ENCODE results near the gene GINS3.
"Not testable (repeated sequence)": the region's sequence is repeated elsewhere in the genome, so short reads cannot be mapped to it uniquely, and the experiment has no call there.

Gene GINS3

GRCh38 chr16:58389724-58390123 lies 2.5 kb upstream of the GINS3 start:
- DNase-seq (ENCODE audit: low read depth), result no peak

- no peak for DNase-seq (ENCODE audit: low read depth)
Measured at GRCh38 chr16:58393138-58393504, 850 bp downstream of the GINS3 start.

GRCh38 chr16:58396897-58397296 lies 4.6 kb downstream of the GINS3 start:
- not testable (repeated sequence) for DNase-seq (ENCODE audit: low read depth)

- no peak for DNase-seq (ENCODE audit: low read depth)
Measured at GRCh38 chr16:58399718-58400633, 7.7 kb downstream of the GINS3 start.

- not testable (repeated sequence) for DNase-seq (ENCODE audit: low read depth)
Measured at GRCh38 chr16:58401305-58401704, 9.0 kb downstream of the GINS3 start.

- no peak for DNase-seq (ENCODE audit: low read depth)
Measured at GRCh38 chr16:58402796-58403195, 10.5 kb downstream of the GINS3 start.

- no peak for DNase-seq (ENCODE audit: low read depth)
Measured at GRCh38 chr16:58409316-58409973, 17.2 kb downstream of the GINS3 start.

- DNase-seq (ENCODE audit: low read depth), result no peak
Measured at GRCh38 chr16:58411336-58411735, 19.1 kb downstream of the GINS3 start.

GRCh38 chr16:58411736-58412614 lies 19.7 kb downstream of the GINS3 start:
- no peak for DNase-seq (ENCODE audit: low read depth)

- not testable (repeated sequence) for DNase-seq (ENCODE audit: low read depth)
Measured at GRCh38 chr16:58412615-58412970, 20.3 kb downstream of the GINS3 start.

- DNase-seq (ENCODE audit: low read depth), result no peak
Measured at GRCh38 chr16:58413359-58413758, 21.1 kb downstream of the GINS3 start.

GRCh38 chr16:58415003-58415402 lies 22.7 kb downstream of the GINS3 start:
- DNase-seq (ENCODE audit: low read depth), result no peak

GRCh38 chr16:58415961-58416360 lies 23.7 kb downstream of the GINS3 start:
- DNase-seq (ENCODE audit: low read depth), result not testable (repeated sequence)

GRCh38 chr16:58417035-58417434 lies 24.8 kb downstream of the GINS3 start:
- no peak for DNase-seq (ENCODE audit: low read depth)

GRCh38 chr16:58417600-58417999 lies 25.3 kb downstream of the GINS3 start:
- no peak for DNase-seq (ENCODE audit: low read depth)

- DNase-seq (ENCODE audit: low read depth), result no peak
Measured at GRCh38 chr16:58418026-58418425, 25.8 kb downstream of the GINS3 start.

GRCh38 chr16:58418601-58419000 lies 26.3 kb downstream of the GINS3 start:
- DNase-seq (ENCODE audit: low read depth), result no peak

GRCh38 chr16:58419241-58419990 lies 27.1 kb downstream of the GINS3 start:
- DNase-seq (ENCODE audit: low read depth), result no peak

GRCh38 chr16:58421059-58421458 lies 28.8 kb downstream of the GINS3 start:
- no peak for DNase-seq (ENCODE audit: low read depth)

- DNase-seq (ENCODE audit: low read depth), result no peak
Measured at GRCh38 chr16:58421529-58421928, 29.3 kb downstream of the GINS3 start.

- no peak for DNase-seq (ENCODE audit: low read depth)
Measured at GRCh38 chr16:58422809-58423208, 30.5 kb downstream of the GINS3 start.

- no peak for DNase-seq (ENCODE audit: low read depth)
Measured at GRCh38 chr16:58425245-58425644, 33.0 kb downstream of the GINS3 start.

Measured in activated T-cell treated with anti-CD3 and anti-CD28 coated beads for 1 hour (primary cell).